ENCODE measurements around the gene NUP214.

NUP214 gene

DNA sequence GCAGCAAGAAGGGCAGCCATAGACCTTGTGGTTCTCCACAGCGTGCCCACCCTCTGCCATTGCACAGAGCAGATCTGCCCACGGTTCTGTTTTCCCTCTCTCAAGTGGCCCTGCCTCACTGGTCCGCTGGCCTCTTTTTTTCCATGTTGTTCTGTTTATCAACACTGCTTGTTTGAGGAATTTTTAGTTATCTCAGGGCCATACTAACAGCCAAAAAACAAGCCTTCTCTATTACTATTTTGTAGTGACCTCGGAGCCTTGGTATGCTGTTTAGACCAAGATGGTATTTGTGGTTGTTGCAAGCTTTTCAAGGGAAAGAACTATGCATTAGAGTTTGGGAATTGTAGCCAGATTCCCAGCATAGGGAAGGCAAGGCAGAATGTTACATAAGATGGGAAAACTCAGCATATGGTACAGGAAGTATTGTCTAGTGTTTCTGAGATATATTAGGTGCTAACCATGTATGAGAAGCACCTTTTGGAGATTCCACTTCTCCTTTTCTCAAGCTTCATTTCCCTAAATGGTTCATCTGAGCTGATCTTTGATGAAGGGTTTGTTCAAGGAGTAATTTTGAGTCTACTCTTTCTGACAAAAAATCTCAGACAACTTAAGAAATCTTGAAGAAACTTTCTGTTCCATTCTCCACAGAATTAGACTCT lies 54.3 kb downstream of the NUP214 start:
- Histone ChIP-seq H3K79me2 (ENCODE audit: insufficient read depth, low read length) (no peaks in the 10 kb centered on the region), H4K20me1 (ENCODE audit: low read depth, low read length) (no peaks in the 10 kb centered on the region), H3K9ac (ENCODE audit: low read length) (no peak overlapping the region), H3K9me2 (replicated peaks; ENCODE audit: insufficient read depth, low read length) (no peaks in the 10 kb centered on the region), H3K4me3 (ENCODE audit: insufficient read depth, low read length, poor library complexity, severe bottlenecking) (no peak overlapping the region), H3K4me2 (ENCODE audit: low read depth, low read length, poor library complexity, severe bottlenecking) (no peak overlapping the region), H3K27me3 (ENCODE audit: low read length) (no peaks in the 10 kb centered on the region), H2AFZ (ENCODE audit: low read depth, low read length, severe bottlenecking) (no peak overlapping the region), H3K27ac (ENCODE audit: low read depth, low read length) (no peak overlapping the region), H3K9me3 (ENCODE audit: insufficient read depth, low read length) (no peaks in the 10 kb centered on the region), H3K36me3 (ENCODE audit: low read length) (peaks cover 26% of the 10 kb centered on the region; the same call in 1 of the 2 replicates), H3F3A (ENCODE audit: insufficient read depth) (0 out of 2 replicates have a peak, but pooled peaks cover 14% of the 10 kb centered on the region)
- TF ChIP-seq, protein P1, sequence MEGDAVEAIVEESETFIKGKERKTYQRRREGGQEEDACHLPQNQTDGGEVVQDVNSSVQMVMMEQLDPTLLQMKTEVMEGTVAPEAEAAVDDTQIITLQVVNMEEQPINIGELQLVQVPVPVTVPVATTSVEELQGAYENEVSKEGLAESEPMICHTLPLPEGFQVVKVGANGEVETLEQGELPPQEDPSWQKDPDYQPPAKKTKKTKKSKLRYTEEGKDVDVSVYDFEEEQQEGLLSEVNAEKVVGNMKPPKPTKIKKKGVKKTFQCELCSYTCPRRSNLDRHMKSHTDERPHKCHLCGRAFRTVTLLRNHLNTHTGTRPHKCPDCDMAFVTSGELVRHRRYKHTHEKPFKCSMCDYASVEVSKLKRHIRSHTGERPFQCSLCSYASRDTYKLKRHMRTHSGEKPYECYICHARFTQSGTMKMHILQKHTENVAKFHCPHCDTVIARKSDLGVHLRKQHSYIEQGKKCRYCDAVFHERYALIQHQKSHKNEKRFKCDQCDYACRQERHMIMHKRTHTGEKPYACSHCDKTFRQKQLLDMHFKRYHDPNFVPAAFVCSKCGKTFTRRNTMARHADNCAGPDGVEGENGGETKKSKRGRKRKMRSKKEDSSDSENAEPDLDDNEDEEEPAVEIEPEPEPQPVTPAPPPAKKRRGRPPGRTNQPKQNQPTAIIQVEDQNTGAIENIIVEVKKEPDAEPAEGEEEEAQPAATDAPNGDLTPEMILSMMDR (IDR thresholded peaks at IDR 0.05; ENCODE audit: insufficient read depth, low read length, poor library complexity, severe bottlenecking): no peak
- no peak for TF ChIP-seq EZH2phosphoT487 (conservative IDR thresholded peaks at IDR 0.05; ENCODE audit: low read length)

DNA sequence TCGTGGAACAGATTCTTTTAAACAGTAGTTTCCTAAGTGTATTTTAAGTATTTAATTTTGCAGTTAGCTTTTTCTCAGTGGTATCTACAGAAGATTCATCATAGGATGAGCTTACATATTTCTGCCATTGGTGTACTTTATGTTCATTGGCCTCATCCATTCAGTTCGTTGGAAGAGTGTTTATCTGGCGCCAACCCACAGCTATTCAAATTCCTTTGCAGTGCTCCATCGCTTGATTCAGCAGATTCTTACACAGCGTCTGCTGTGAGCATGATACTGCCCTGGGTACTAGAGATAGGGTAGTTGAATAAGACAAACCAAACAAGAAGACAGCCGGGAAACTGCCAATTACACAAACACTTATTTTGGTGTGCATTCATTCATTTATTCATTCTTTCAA lies 55.1 kb downstream of the NUP214 start:
- H3K4me2 ChIP-seq (ENCODE audit: low read depth, low read length, poor library complexity, severe bottlenecking): no peak overlapping the region
- no peak overlapping the region for H3K9ac ChIP-seq (ENCODE audit: low read length)

DNA sequence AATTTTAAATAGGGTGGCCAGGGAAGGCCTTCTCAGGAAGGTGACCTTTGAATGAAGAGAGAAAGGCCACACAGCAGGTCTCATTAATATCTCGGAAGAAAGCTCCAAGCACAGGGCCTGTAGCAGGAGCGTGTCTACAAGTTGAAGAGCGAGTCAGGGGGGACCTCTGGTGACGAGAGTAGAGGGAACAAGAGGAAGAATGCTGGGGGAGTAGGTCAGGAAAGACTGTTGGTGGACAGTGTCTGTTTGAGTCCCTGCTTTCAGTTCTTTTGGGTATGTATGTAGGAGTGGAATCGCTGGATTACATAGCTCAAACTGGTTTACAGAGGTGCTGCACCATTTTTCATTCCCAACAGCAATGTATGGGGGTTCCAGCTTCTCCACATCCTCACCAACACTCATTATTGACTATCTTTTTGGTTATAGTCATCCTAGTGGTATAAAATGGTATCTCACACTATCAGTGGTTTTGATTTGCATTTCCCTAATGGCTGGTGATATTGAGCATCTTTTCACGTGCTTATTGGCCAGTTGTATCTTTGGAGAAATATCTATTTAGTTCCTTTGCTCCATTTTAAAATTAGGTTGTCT lies 55.8 kb downstream of the NUP214 start:
- Histone ChIP-seq H3K79me2 (ENCODE audit: insufficient read depth, low read length) (no peaks in the 10 kb centered on the region), H3K27ac (ENCODE audit: low read depth, low read length) (no peak overlapping the region), H2AFZ (ENCODE audit: low read depth, low read length, severe bottlenecking) (no peak overlapping the region), H3K4me3 (ENCODE audit: insufficient read depth, low read length, poor library complexity, severe bottlenecking) (no peak overlapping the region), H3K9ac (ENCODE audit: low read length) (no peak overlapping the region), H3K27me3 (ENCODE audit: low read length) (no peaks in the 10 kb centered on the region), H3K4me2 (ENCODE audit: low read depth, low read length, poor library complexity, severe bottlenecking) (no peak overlapping the region), H4K20me1 (ENCODE audit: low read depth, low read length) (no peaks in the 10 kb centered on the region), H3K36me3 (ENCODE audit: low read length) (peaks cover 22% of the 10 kb centered on the region; the same call in 1 of the 2 replicates), H3F3A (ENCODE audit: insufficient read depth) (0 out of 2 replicates have a peak, but pooled peaks cover 14% of the 10 kb centered on the region), H3K9me2 (replicated peaks; ENCODE audit: insufficient read depth, low read length) (no peaks in the 10 kb centered on the region), H3K9me3 (ENCODE audit: insufficient read depth, low read length) (no peaks in the 10 kb centered on the region)
- no peak for TF ChIP-seq EZH2phosphoT487 (conservative IDR thresholded peaks at IDR 0.05; ENCODE audit: low read length)
- TF ChIP-seq, protein P1 (IDR thresholded peaks at IDR 0.05; ENCODE audit: insufficient read depth, low read length, poor library complexity, severe bottlenecking): no peak

More for the DNA sequence above, 55.1 kb downstream of the NUP214 start:
- Histone ChIP-seq H2AFZ (ENCODE audit: low read depth, low read length, severe bottlenecking) (no peak overlapping the region), H3K79me2 (ENCODE audit: insufficient read depth, low read length) (no peaks in the 10 kb centered on the region), H3K36me3 (ENCODE audit: low read length) (peaks cover 22% of the 10 kb centered on the region; the same call in 1 of the 2 replicates), H3K9me2 (replicated peaks; ENCODE audit: insufficient read depth, low read length) (no peaks in the 10 kb centered on the region), H3F3A (ENCODE audit: insufficient read depth) (0 out of 2 replicates have a peak, but pooled peaks cover 14% of the 10 kb centered on the region), H3K27ac (ENCODE audit: low read depth, low read length) (no peak overlapping the region), H3K4me3 (ENCODE audit: insufficient read depth, low read length, poor library complexity, severe bottlenecking) (no peak overlapping the region), H3K9me3 (ENCODE audit: insufficient read depth, low read length) (no peaks in the 10 kb centered on the region), H4K20me1 (ENCODE audit: low read depth, low read length) (no peaks in the 10 kb centered on the region), H3K27me3 (ENCODE audit: low read length) (no peaks in the 10 kb centered on the region)
- TF ChIP-seq EZH2phosphoT487 (conservative IDR thresholded peaks at IDR 0.05; ENCODE audit: low read length): no peak
- TF ChIP-seq, protein P1 (IDR thresholded peaks at IDR 0.05; ENCODE audit: insufficient read depth, low read length, poor library complexity, severe bottlenecking): no peak

All from SU-DHL-6 (cell line).